C1 segment of cervical spinal cord (tissue), 14 donors: ENCODE data around the gene WDR62.

ENCODE experiments used
- DNase-seq, 14 donors: peaks; one replicate each; lab custom pipeline; 2025; lab: John Stamatoyannopoulos, UW

The WDR62 gene

DNA sequence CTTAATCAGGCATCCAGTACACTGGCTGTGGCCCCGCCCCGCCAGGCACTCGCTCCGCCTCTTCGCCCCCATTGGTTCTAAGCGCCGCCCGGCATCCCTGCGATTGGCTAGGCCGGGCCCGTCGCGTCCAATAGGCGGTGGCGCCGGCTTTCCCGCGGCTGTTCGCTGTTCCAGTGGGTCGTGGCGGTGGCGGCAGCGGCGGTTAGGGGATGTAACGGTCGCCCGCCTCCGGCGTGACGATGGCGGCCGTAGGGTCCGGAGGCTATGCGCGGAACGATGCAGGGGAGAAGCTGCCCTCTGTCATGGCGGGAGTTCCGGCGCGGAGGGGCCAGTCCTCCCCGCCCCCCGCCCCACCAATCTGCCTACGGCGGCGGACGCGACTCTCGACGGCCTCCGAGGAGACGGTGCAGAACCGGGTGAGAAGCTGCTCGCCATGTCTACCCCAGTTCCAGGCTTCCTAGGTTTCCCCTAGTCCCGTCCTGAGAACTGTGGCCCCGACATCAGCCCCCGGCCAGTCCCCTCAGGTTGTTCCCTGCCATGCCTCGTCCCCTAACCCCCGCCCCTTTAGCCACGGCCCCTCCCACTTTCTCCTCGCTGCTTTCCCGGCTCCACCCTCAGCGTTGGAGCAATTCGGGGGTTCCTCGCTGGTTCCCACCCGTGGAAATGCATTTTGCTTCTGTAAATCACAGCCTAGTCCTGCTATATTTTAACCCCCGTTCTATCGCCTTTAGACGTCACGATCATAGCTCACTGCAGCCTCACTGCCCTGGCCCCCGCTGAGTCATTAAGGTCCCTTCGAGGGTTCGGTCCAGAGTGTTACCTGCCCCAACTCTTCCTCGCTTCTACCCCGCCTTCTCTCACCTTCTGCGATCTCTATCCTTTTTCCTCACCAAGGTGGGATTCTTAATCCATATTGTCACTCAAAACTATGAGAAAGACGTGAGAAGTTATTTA, at the start of gene WDR62:
TSS of gene WDR62 (plus strand) at position 165 of the 954 bp plus-strand sequence. CDS start at position 240, 75 bp downstream.
- peak in 12 of 14 donors; percentile 89 to 100 (median 99) for DNase-seq

DNA sequence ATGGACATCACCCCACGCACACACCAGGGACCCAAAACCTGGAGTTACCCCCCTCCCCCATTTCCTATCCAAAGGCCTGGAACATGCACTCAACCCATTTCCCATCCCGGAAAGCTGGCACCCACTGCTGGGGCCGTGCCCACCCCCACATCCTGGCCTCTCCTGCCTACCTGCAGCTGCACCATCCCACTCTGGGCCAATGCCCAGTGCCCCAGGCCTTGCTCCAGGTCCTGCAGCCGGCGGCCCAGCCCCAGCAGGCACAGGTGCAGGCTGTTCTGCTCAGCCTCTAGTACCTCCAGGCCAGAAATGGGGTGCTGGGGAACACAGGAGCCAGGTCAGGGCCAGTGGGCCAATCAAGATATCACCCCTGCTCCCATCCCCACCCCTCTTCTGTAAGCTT, 47.7 kb upstream of the WDR62 start:
- no peak for DNase-seq

DNA sequence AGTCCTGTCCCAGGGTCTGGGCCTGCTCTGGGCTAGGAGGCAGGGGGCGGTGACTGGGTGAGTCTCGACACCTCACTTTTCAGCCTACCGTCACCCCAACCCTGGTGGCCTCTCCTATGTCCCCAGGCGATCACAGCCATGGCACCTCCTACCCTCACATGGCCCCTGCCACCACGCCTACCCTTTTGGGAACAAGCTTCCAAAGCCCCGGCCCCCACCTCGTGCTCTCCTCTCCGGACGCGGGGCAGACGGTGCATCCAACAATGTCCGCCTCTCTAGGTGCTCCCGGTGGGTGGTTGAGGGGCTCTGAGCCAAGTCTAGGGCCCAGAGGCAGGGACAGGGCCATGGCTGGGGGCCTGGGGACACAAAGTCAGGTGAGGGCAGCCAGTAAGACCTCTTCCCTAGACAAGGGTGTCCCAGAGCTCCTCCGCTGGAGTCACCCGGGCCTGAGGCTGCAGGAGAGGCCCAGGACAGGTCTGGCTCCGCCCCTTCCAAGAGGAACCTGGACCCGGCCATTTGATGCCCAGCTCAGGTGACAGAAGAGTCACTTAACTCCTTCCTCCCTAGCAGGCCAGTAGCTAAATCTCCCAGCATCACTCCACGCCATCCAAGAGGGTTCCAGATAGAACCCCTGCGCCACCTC, 46.2 kb upstream of the WDR62 start, which contains the start of gene SYNE4:
TSS of gene SYNE4 (minus strand) at position 478 of the 643 bp plus-strand sequence. CDS start at position 346, 132 bp downstream.
- DNase-seq = peak in 5 of 14 donors; percentile 4 to 88 (median 7)

DNA sequence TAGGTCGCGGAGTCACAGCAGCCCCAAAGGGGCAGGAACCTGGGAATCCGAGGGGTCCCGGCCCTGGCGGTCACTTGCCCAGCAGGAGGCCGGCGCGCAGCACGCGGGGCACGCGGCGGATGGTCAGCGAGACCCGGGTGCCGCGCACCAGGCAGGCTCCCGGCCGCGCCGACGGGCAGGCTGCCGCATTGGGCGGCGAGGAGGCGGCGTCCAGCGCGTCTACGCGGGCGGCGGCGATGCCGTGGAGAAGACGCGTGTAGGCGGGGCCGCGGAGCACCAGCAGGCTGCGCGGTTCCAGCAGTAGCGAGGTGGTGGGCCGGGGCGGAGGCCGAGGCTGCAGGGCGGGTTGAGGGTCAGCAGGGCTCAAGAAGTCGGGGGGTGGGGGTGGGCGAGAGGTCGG, 45.5 kb upstream of the WDR62 start:
- DNase-seq = peak in 8 of 14 donors; percentile 5 to 74 (median 25)

DNA sequence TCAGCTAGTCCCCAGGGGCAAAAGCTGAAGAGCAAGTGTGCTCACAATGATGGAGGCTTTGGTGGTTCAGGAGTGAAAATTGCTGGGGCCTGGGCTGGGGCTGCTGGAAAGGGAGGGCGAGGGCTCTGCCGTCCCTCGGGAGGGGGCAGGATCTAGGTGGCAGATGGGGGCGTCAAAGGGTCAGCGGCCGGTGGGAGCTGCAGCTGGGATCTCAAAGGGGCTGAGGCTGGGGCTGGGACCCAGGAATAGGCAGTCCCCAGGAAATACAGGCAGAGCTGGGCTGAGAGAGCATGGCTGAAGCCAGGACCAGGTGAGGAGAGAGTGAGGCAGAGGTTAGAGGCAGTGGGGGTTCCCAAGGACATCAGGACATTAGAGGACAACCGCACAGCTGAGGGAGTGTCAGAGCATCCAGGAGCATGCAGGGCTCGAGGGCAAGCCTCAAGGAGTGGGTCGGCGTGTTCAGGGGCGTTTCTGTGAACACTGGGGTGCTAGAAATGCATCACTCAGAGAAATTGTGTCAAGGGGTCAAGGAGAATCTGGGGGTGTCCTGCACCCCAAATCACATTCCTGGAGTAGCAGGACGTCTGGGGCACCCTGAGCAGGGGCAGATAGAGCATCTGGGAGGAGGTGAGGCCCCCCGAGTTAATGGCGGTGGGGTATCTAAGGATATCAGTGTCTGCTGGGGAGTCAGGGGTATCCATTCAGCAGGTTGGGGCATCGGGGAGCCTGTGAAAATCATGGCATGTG, 44.9 kb upstream of the WDR62 start:
- no peak for DNase-seq

DNA sequence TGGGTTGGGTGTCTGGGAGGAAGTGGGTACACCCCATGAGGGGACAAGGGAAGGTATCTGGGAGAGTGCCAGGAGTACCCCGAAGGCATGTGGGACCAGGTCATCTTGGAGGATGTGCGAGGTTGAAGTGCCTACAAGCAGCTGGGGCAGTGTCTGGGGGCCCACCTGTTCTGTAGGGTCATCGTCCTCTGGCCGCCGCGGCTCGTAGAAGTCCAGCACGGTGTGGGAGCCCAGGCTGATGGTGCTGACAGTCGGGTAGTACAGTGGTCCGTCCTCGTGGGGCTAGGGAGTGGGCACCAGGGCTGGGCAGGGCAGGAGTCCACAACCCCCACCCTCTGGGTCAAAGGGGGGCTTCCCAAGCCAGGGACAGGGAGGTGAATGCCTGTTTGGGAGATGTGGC, 44.3 kb upstream of the WDR62 start:
- no peak for DNase-seq

DNA sequence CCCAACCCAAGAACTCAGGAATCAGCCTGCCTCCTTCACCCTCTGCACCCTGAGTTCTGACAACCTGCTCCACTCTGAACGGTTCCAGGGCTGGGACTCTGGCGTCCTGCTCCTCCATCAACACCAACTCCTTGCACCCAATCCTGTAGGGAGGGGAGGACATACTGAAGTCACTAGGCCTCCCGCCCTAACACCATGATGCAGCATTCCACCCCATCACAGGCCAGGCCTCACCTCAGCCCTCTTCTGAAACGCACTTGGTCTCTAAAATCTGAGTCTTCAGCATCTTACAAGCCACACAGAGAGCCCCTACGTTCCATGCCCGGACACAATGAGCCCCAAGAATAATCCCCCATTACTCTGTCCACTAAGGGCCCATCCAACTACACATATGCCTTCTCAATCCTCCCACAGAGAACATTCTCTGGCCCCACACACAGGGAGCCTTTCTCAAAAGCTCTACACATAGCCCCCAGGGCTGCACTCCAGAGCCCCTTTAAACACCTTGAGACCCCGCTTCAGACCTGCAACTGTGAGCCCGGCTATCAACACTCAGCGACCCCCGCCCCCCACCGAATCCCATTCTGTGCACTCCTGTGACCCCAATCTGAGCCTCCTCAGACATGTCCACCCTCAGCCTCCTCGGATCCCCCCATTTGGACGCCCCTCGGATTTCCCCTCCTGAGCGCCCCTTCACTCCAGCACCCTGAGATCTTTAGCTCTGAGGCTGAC, 41.3 kb upstream of the WDR62 start:
- DNase-seq = no peak

DNA sequence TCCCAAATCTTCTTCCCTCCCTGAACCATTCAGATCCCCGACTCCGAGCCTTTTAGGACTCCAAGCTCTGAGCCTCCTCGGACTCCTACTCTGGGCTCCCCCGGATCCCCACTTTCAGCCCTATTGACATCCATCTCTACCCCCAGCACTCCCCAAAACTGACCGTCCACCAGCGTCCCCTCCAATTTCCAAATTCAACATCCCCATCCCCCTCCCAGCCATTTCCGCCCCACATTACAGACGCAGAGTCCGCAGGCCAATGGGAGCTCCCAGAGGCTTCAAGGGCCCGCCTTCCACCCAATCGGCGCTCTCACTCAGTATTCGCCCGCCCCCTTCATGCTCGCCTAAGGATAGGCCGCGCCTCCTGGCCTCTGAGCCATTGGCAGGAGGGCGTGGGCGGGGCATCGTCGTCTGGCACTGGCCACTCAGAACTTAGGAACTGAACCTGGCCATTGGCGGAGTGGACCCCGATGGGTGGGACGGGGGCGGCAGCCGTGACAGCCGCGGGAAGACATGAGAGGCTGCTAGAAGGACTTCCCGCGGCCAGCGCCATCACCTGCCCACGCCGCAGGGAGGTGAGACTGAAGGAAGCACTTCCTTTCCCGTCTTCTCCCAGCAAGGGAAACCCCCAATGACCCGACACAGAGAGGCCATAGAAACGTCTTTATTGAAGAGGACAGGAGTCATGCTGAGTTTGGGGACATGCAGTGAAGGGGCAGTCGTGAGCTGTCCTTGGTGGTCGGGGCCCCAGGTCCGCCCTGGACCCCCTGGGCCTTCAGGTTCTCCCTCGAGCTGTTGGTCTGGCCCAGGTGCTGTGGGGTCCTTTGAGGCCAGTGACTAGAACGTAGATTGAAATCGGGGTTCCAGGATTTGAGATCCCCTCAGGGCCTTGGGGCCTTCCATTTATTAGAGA, 40.4 kb upstream of the WDR62 start, which contains the start of gene ALKBH6:
TSS of gene ALKBH6 (minus strand) at position 202 of the 913 bp plus-strand sequence. CDS start 816 bp downstream, outside the sequence.
- DNase-seq = peak; percentile 84 to 99 (median 96)

DNA sequence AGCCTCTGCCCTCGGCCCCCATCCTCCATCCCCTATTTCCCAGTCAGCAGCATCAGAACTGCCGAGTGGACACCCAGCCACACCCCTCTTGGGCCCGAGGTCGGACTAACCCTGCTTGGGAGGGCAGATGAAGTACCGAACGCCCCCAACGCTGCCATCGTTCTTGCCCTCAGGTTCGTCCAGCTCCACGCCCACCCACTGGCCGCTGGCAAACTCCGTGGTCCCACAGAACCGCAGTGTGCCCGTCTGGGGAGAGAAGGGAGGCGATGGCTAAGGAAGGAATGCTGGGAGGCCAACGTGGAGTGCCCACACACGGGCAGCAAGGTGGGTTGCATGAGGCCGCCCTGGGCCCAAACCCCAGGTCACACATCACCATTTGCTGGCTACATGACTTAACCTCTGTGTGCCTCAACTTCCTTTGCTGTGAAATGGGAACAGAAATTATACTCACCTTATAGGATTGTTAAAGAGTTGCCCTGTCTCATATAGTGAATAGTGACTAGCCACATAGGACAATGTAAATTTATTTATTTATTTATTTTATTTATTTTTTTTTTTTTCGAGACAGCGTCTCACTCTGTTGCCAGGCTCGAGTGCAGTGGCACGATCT, 35.5 kb upstream of the WDR62 start:
- no peak for DNase-seq

DNA sequence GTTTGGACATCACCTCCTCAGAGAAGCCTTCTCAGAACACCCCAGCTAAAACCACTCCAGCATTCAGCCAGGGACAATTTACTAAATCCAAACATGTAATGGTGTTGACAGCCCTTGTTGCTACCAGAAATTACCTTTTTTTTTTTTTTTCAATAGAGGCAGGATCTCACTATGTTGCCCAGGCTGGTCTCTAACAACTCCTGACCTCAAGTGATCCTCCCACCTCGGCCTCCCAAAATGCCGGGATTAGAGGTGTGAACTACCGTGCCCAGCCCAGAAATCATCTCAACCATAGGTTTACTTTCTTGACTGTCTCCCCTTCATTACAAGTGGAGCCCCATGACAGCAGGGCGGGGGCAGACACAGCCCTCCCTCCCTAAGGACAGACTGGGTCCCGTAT, 31.3 kb upstream of the WDR62 start:
- no peak for DNase-seq

DNA sequence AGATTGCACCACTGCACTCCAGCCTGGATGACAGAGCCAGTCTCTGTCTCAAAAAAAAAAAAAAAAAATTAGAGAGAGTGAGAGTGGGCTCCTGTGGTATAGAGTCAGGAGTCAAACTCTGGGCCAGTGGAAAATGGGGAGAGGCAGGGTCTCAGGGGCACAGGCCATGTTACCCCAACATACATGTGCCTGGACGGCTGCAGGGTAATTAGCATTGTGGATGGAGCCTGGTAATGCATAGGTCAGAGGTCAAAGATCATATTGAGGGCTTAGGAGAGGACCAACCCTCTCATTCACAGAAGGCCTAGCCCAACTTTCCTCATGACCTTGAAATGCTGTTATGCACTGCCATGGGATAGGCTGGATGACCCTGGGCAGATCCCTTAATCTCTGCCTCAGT, 29.2 kb upstream of the WDR62 start:
- DNase-seq = no peak

DNA sequence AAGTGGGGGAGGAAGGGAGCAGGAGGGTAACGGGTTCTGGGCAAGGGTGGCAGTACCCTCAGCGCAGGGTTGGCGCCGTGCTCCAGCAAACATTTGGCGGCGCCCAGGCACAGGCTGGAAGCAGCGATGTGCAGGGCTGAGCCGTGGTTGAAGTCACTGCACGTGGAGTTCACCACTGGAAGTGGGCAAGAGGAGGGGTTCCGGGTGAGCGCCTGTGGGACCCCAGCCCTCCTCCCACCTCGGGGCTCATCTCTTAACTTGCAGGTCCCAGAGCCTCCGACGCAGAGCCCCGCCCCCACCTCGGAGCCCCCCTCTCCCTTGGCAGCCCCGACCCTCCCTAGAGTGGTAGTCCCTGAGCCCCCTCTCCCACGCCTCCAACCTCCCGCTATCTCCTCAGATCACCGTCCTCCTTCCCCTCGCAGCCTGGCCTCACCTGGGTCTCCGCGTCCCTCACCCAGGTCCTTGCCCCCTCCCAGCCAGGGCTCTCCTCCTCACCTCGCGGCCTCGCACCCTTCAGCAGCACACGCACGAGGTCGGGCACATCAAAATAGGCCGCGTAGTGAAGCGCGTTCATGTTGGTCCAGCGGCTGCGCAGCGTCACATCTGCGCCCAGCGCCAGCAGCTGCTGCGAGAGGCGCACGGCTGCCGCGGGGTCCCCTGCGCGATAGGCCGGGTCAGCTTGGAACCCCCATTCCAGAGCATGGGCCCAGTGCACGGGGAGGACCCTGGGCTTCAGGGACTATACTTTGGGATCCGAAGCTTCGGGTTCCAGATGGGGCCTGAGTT, 28.4 kb upstream of the WDR62 start:
- DNase-seq = no peak

DNA sequence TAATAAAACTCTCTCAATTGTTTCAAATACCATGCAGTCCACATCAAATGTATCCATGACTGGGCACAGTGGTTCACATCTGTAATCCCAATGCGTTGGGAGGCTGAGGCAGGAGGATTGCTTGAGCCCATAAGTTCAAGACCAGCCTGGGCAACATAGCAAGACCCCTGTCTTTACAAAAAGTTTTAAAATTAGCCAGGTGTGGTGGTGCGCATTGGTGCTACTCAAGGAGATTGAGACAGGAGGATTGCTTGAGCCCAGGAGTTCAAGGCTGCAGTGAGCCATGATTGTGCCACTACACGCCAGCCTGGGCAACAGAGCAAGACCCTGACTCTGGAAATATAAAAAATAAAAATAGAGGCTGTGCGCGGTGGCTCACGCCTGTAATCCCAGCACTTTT, 27.0 kb upstream of the WDR62 start:
- no peak for DNase-seq

DNA sequence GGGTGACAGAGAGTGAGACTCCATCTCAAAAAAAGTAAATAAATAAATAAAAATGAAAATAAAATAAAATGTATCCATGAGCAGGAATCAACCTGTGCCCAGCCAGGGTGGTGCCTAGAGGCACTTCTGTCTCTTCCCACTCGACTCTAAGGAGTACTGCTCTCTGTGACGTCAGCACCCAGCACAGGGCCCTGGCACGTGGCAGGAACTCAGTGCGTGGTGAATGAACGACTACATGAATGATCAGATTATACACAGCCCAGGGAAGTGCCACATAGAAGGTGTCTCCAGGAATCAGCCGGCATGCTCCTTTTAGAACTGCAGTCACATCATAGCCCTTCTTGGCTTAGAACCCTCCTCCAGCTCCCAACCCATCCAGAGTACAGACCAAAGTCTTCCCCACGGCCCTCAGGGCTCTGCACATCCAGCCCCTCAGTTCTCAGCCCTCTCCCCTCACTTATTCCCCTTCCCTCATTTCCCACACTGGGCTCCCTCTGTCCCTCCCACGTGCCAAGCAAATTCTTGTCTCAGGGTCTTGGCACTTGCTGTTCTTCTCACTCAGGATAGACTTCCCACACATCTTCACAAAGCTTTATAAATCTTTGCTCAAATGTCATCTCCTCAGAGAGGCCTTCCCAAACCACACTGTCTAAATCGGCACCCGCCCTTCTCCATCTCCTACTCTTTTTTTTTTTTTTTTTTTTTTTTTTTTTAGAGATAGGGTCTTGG, 26.2 kb upstream of the WDR62 start:
- DNase-seq = peak in 1 of 14 donors; percentile 6

DNA sequence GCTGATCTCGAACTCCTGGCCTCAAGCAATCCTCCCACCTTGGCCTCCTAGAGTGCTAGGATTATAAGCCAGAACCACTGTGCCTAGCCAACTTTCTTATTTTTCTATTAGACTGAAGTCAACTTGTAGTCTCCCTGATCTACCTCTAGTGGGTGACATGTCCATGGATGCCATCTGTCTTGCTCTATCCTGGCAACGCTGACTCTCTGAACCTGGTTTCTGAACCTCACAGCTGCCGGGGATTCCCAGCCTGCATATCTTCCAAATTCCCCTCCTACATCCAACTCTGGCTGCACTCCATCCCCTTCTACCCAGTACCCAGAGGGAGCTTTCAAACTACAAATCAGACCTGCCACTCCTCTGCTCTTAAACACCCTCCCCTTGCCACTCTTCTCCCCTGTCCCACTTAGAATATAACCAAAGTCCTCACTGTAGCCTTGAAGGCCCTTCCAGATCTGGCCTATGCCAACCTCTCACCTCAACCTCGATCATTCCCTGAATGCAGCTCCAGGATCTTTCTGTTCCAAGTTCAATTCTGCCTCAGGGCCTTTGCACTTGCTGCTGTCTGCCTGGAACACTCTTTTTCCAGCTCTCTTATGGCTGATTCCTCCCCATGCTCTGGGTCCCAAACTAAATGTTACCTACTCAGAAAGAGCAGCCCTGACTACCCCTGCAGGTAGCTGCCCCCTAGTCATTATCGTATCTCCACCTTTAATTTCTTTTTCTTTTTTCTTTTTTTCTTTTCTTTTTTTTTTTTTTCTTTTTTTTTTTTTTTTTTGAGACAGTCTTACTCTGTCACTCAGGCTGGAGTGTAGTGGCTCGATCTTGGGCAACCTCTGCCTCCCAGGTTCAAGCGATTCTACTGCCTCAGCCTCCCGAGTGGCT, 24.2 kb upstream of the WDR62 start:
- DNase-seq = peak in 1 of 14 donors; percentile 46

DNA sequence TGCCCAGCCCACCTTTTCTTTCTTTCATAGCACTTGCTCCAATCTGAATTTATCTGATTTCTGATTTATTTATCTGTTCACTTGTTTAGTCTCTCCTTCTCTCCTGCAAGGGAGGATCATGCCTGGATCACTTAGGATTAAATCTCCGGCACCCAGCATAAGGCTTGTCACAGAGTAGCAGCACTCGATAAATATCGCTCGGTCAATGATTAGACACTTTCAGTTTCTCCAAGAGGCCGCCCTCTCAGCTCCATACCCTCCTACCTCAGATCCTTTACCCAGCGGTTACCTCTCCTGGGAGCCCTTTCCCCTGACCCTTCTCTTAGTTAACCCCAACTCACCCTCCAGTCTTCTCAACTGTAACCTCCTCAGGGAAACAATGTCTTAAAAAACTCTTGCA, 23.4 kb upstream of the WDR62 start:
- DNase-seq = no peak
